GM12892 (cell line): ENCODE results near the gene SLC27A1.

Experiments used
- DNase-seq: peaks from one replicate; pipeline ENCODE4 v3.0.0; 2011; ENCODE audit not compliant: insufficient read length
- FAIRE-seq: peaks from 2 replicates; lab custom pipeline; 2011; peaks lifted over from hg19 to GRCh38; lab: Jason Lieb, UNC
- POLR2A ChIP-seq: IDR thresholded peaks from 2 replicates; pipeline ENCODE4 v1.6.1; 2011; ENCODE audit warnings: low read depth, low read length, control low read depth
- POLR2AphosphoS5 ChIP-seq: IDR thresholded peaks from 2 replicates; pipeline ENCODE4 v1.6.1; 2011; ENCODE audit warnings: low read depth, low read length, control low read depth
- TAF1 ChIP-seq: IDR thresholded peaks from 2 replicates; pipeline ENCODE4 v1.6.1; 2011; ENCODE audit warnings: low read depth, mild to moderate bottlenecking, control low read depth, low read length, borderline replicate concordance

The SLC27A1 gene

GRCh38 chr19:17479325-17479791 lies 9.0 kb downstream of the SLC27A1 start:
- FAIRE-seq (no peak), DNase-seq (no peak)
- TF ChIP-seq POLR2A (no peak), POLR2AphosphoS5 (no peak), TAF1 (no peak)

GRCh38 chr19:17481986-17482385 lies 11.7 kb downstream of the SLC27A1 start:
- TF ChIP-seq TAF1 (no peak), POLR2AphosphoS5 (no peak), POLR2A (no peak)
- no peak for DNase-seq
- FAIRE-seq: no peak

- DNase-seq (no peak), FAIRE-seq (no peak)
- TF ChIP-seq POLR2AphosphoS5 (no peak), TAF1 (no peak), POLR2A (no peak)
These were observed 12.7 kb downstream of the SLC27A1 start for GRCh38 chr19:17482877-17483604.

- TF ChIP-seq POLR2A (no peak), POLR2AphosphoS5 (no peak), TAF1 (no peak)
- FAIRE-seq (no peak), DNase-seq (no peak)
These were observed 13.3 kb downstream of the SLC27A1 start for GRCh38 chr19:17483605-17484002.

GRCh38 chr19:17484520-17485185 lies 14.3 kb downstream of the SLC27A1 start:
- no peak for DNase-seq
- FAIRE-seq: no peak
- TF ChIP-seq POLR2A (no peak), POLR2AphosphoS5 (no peak), TAF1 (no peak)

GRCh38 chr19:17486545-17487240 lies 16.4 kb downstream of the SLC27A1 start:
- DNase-seq: no peak
- TF ChIP-seq POLR2A: no peak
- TF ChIP-seq POLR2AphosphoS5: no peak
- no peak for TF ChIP-seq TAF1
- no peak for FAIRE-seq

GRCh38 chr19:17487284-17488121 lies 17.2 kb downstream of the SLC27A1 start:
- FAIRE-seq (no peak), DNase-seq (no peak)
- no peak for TF ChIP-seq POLR2A
- no peak for TF ChIP-seq TAF1

GRCh38 chr19:17488593-17489391 lies 18.5 kb downstream of the SLC27A1 start:
- DNase-seq: peak; percentile 49
- FAIRE-seq: peak; percentile 38
- TF ChIP-seq POLR2AphosphoS5 (no peak), TAF1 (no peak), POLR2A (no peak)

GRCh38 chr19:17489392-17490030 lies 19.2 kb downstream of the SLC27A1 start:
- DNase-seq: no peak
- TF ChIP-seq POLR2A: no peak
- TF ChIP-seq TAF1: no peak
- no peak for TF ChIP-seq POLR2AphosphoS5
- FAIRE-seq: peak; percentile 5

- no peak for FAIRE-seq
- no peak for TF ChIP-seq POLR2A
- no peak for TF ChIP-seq TAF1
- no peak for TF ChIP-seq POLR2AphosphoS5
- no peak for DNase-seq
These were observed 20.1 kb downstream of the SLC27A1 start for GRCh38 chr19:17490411-17490810.
